HG02885 (cell line): ENCODE measurements around the gene FIBCD1.

Experiments used
- ATAC-seq: cut with Tn5 transposase; IDR thresholded peaks from one replicate; pipeline ENCODE4 v1.9.1; 2021; ENCODE audit warnings: mild to moderate bottlenecking; ENCODE audit not compliant: unreplicated experiment, poor library complexity

FIBCD1 gene

GRCh38 chr9:130898552-130898852 lies 40.5 kb downstream of the FIBCD1 start:
- no peak for ATAC-seq

GRCh38 chr9:130897848-130898551 lies 41.0 kb downstream of the FIBCD1 start:
- no peak for ATAC-seq

GRCh38 chr9:130897105-130897751 lies 41.8 kb downstream of the FIBCD1 start:
- ATAC-seq = no peak

GRCh38 chr9:130896233-130897014 lies 42.6 kb downstream of the FIBCD1 start, which contains the start of gene QRFP:
Gene QRFP, minus strand, starts transcription at chr9:130896812. Its CDS starts 2,974 bp downstream, at chr9:130893838.
- no peak for ATAC-seq

- no peak for ATAC-seq
Observed at GRCh38 chr9:130895481-130896232, 43.4 kb downstream of the FIBCD1 start.

- ATAC-seq = no peak
Observed at GRCh38 chr9:130895038-130895437, 44.0 kb downstream of the FIBCD1 start.

- ATAC-seq = no peak
Observed at GRCh38 chr9:130894546-130894945, 44.5 kb downstream of the FIBCD1 start.

GRCh38 chr9:130893341-130894101 lies 45.5 kb downstream of the FIBCD1 start:
- ATAC-seq = no peak

GRCh38 chr9:130892477-130893304 lies 46.4 kb downstream of the FIBCD1 start:
- no peak for ATAC-seq

- no peak for ATAC-seq
Observed at GRCh38 chr9:130891688-130892476, 47.2 kb downstream of the FIBCD1 start.

GRCh38 chr9:130890870-130891687 lies 48.0 kb downstream of the FIBCD1 start:
- ATAC-seq = no peak

- no peak for ATAC-seq
Observed at GRCh38 chr9:130890124-130890523, 48.9 kb downstream of the FIBCD1 start.

GRCh38 chr9:130888146-130888885 lies 50.7 kb downstream of the FIBCD1 start:
- no peak for ATAC-seq

- ATAC-seq = no peak
Observed at GRCh38 chr9:130887494-130888144, 51.4 kb downstream of the FIBCD1 start.

GRCh38 chr9:130886981-130887380 lies 52.1 kb downstream of the FIBCD1 start:
- no peak for ATAC-seq
